Bronchial epithelial cell (primary cell): Measurements from ENCODE around the gene SLC39A12. TPM values are rescaled to one million over a fixed set of nuclear protein-coding genes. Genes with fewer than 3 reads are reported as not detected.

Experiments
- DNase-seq: peaks from one replicate; pipeline ENCODE4 v3.0.0-alpha.2; 2010; ENCODE audit warnings: low read depth
- FAIRE-seq: peaks from 2 replicates; lab custom pipeline; 2011; peaks lifted over from hg19 to GRCh38; lab: Jason Lieb, UNC
- H3K27me3 ChIP-seq: 2 replicates; pipeline ENCODE4 v1.5.1; 2011; ENCODE audit warnings: low read length; ENCODE audit not compliant: control insufficient read depth, insufficient read depth
- H3K36me3 ChIP-seq: 2 replicates; pipeline ENCODE4 v1.5.1; 2011; ENCODE audit warnings: low read length; ENCODE audit not compliant: control insufficient read depth, insufficient read depth
- H3K4me3 ChIP-seq: 2 replicates; pipeline ENCODE4 v1.5.1; 2011; ENCODE audit warnings: mild to moderate bottlenecking, low read depth, low read length, control low read depth
- total RNA-seq: library from RNA; depleted of rRNA; stranded (reverse); fragments of >200 nt; gene quantifications from 2 replicates; pipeline ENCODE4 v1.2.1, GENCODE V29; 2014
- TF ChIP-seq, protein P1 (sequence below): IDR thresholded peaks from 2 replicates; pipeline ENCODE4 v1.5.1; 2011; ENCODE audit warnings: mild to moderate bottlenecking, moderate library complexity, low read length, control low read depth, inconsistent platforms; ENCODE audit not compliant: insufficient read depth, severe bottlenecking

The SLC39A12 gene
- total RNA-seq, 1 donor from 2014 or later: not detected

DNA sequence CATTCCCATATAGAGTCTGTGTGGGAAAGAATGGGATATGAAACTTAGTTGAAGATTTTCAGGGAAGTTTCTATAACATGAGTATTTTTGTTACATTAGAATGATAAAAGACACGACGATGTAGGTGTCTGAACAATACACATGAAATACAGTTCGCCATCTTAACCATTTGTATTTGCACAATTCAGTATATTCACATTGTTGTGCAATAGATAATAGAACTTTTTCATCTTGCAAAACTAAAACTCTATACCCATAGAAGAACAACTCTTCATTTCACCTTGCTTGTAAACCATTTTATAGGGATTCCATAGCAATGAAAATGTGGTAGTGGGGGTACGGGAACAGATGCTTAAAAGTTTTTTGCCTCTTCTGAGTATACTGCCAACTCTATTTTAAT is 32.8 kb downstream of the SLC39A12 start:
- FAIRE-seq (no peak), DNase-seq (no peak)
- H3K36me3 ChIP-seq: no peaks in the 10 kb centered on the region
- no peak overlapping the region for H3K4me3 ChIP-seq
- TF ChIP-seq, protein P1, sequence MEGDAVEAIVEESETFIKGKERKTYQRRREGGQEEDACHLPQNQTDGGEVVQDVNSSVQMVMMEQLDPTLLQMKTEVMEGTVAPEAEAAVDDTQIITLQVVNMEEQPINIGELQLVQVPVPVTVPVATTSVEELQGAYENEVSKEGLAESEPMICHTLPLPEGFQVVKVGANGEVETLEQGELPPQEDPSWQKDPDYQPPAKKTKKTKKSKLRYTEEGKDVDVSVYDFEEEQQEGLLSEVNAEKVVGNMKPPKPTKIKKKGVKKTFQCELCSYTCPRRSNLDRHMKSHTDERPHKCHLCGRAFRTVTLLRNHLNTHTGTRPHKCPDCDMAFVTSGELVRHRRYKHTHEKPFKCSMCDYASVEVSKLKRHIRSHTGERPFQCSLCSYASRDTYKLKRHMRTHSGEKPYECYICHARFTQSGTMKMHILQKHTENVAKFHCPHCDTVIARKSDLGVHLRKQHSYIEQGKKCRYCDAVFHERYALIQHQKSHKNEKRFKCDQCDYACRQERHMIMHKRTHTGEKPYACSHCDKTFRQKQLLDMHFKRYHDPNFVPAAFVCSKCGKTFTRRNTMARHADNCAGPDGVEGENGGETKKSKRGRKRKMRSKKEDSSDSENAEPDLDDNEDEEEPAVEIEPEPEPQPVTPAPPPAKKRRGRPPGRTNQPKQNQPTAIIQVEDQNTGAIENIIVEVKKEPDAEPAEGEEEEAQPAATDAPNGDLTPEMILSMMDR: no peak
- H3K27me3 ChIP-seq: no peaks in the 10 kb centered on the region

DNA sequence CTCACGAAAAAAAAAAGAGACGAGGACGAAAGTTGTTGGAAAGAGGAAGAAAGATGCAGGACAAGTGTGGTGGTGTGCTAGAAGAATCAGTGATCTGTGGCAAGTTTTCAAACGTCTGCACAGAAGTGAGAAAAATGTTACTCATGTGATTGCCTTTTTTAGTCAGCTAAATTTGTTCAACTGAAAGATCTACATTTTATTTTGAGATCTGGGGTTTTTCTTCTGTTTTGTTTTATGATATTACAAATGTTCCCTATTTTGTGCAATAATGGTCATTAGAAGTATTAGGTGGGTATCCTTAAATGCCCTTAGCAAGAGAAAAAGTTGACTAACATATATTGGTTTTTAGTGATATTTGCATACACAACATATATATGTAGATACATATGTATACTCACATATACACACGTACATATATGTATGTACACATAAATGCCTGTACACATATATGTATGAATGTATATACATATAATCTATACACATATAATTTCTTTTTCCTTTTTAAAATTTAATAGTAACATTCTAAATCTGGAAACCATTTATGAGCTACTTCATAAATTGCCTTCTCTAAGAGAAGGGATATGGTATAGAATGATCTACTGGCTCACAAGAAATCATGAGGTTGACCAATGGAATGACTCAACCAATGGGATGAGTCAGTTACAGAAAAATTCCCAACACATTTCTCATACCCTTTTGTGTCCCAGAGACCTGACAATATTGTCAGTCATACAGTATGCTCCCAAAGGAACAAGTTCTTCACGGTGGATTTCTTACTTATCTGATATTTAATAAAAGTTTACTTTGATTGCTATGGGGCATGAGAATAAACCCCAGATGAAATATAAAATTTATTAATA is 38.4 kb downstream of the SLC39A12 start:
- Histone ChIP-seq H3K4me3 (no peak overlapping the region), H3K27me3 (no peaks in the 10 kb centered on the region), H3K36me3 (no peaks in the 10 kb centered on the region)
- TF ChIP-seq, protein P1: no peak
- no peak for FAIRE-seq
- peak; percentile 87 for DNase-seq

DNA sequence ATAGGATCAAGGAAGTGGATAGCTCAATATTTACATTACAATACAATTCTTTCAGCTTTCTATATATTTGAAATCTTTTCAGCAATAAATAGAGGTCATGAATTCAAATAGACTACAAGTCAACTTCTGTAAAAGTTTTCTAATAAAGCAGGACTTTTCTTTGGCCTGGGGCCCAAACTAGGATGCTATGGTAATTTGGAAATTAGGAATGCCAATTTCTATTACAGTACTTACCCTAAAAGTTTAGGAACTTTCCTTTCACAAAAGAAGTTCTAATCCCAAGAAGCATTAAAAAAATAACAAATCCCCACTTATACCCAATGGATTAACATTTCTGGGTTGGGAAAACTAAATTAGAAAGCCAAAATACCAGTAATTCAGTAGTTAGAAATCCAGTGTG is 40.5 kb downstream of the SLC39A12 start:
- FAIRE-seq (no peak), DNase-seq (no peak)
- Histone ChIP-seq H3K36me3 (no peaks in the 10 kb centered on the region), H3K27me3 (no peaks in the 10 kb centered on the region), H3K4me3 (no peak overlapping the region)
- TF ChIP-seq, protein P1: no peak

DNA sequence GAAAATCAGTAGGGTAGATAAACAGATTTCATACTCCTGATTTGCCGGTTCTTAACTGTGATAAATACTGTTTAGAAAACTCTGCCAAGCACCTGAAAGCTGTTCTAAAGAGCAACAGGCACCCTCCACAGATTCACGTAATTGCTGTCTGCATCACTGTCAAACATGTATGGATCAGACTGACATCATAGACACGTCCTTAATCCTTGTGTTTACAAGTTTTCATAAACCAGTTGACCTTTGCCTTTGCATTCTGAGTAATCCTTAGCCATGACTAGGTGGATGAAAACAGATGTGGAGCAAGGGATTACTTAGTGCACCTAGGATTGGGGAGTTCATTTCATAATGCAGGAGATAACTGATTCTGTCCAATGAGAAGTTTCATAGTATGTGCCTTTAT is 41.6 kb downstream of the SLC39A12 start:
- TF ChIP-seq, protein P1: no peak
- peak; percentile 64 for FAIRE-seq

DNA sequence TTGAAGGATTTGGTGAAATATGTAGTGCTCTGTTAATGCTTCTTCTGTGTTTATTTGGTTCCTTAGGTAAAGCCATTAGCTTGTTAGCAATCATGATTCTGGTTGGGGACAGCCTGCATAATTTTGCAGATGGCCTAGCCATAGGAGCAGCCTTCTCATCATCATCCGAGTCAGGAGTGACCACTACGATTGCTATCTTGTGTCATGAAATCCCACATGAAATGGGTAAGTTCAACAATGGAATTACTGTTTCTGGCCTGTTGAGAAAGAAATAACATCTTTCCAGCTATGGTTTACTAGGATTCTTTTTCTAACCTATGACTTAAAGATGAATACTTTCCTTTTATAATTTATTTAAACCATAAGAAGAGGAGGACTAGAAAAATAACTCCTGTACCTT is 48.9 kb downstream of the SLC39A12 start:
- H3K4me3 ChIP-seq: no peak overlapping the region
- FAIRE-seq (no peak), DNase-seq (no peak)
- TF ChIP-seq, protein P1: no peak
- H3K36me3 ChIP-seq: no peaks in the 10 kb centered on the region
- H3K27me3 ChIP-seq: no peaks in the 10 kb centered on the region

More for the DNA sequence above, 41.6 kb downstream of the SLC39A12 start:
- H3K27me3 ChIP-seq: no peaks in the 10 kb centered on the region
- no peak overlapping the region for H3K4me3 ChIP-seq
- no peaks in the 10 kb centered on the region for H3K36me3 ChIP-seq
- DNase-seq: peak; percentile 72
